Measurements from ENCODE around the gene IVD. TPM values are rescaled to one million over a fixed set of nuclear protein-coding genes. Genes with fewer than 3 reads are reported as not detected.

Gene IVD
- total RNA-seq, 1 experiment from 2014 or later, result 34.9 TPM

- no peak overlapping the region for H3K27ac ChIP-seq
- DNase-seq, result no peak
- H3K27me3 ChIP-seq, result no peaks in the 10 kb centered on the region
- no peak overlapping the region for H3K4me3 ChIP-seq
- H3K9me3 ChIP-seq (replicated peaks), result no peaks in the 10 kb centered on the region
- peaks cover 5% of the 10 kb centered on the region for H3K36me3 ChIP-seq
- peaks cover 17% of the 10 kb centered on the region for H3K4me1 ChIP-seq
Measured at GRCh38 chr15:40461958-40462357, 56.4 kb downstream of the IVD start.

GRCh38 chr15:40463279-40463678 lies 57.7 kb downstream of the IVD start:
- Histone ChIP-seq H3K36me3 (peaks cover 5% of the 10 kb centered on the region), H3K4me1 (peaks cover 17% of the 10 kb centered on the region), H3K9me3 (replicated peaks) (no peaks in the 10 kb centered on the region), H3K4me3 (no peak overlapping the region), H3K27ac (peak overlapping the region; percentile 53), H3K27me3 (no peaks in the 10 kb centered on the region)
- DNase-seq, result no peak

GRCh38 chr15:40463886-40464545 lies 58.4 kb downstream of the IVD start:
- H3K36me3 ChIP-seq, result peaks cover 5% of the 10 kb centered on the region

GRCh38 chr15:40464595-40465185 lies 59.1 kb downstream of the IVD start:
- H3K4me3 ChIP-seq, result no peak overlapping the region
- no peaks in the 10 kb centered on the region for H3K9me3 ChIP-seq (replicated peaks)
- peaks cover 20% of the 10 kb centered on the region for H3K4me1 ChIP-seq
- no peaks in the 10 kb centered on the region for H3K27me3 ChIP-seq
- no peak for DNase-seq
- H3K27ac ChIP-seq, result peak overlapping the region; percentile 53; the same call in 1 of the 2 replicates
- H3K36me3 ChIP-seq, result peaks cover 5% of the 10 kb centered on the region

More at GRCh38 chr15:40463886-40464545, 58.4 kb downstream of the IVD start:
- DNase-seq, result peak; percentile 84
- no peaks in the 10 kb centered on the region for H3K9me3 ChIP-seq (replicated peaks)
- H3K27ac ChIP-seq, result peak overlapping the region; percentile 53
- H3K4me1 ChIP-seq, result peaks cover 17% of the 10 kb centered on the region
- no peaks in the 10 kb centered on the region for H3K27me3 ChIP-seq
- H3K4me3 ChIP-seq, result no peak overlapping the region

- peaks cover 28% of the 10 kb centered on the region for H3K4me1 ChIP-seq
- H3K9me3 ChIP-seq (replicated peaks), result no peaks in the 10 kb centered on the region
- peaks cover 5% of the 10 kb centered on the region for H3K36me3 ChIP-seq
- H3K4me3 ChIP-seq, result no peak overlapping the region
- H3K27me3 ChIP-seq, result no peaks in the 10 kb centered on the region
- DNase-seq, result no peak
- no peak overlapping the region for H3K27ac ChIP-seq
Measured at GRCh38 chr15:40465939-40466338, 60.3 kb downstream of the IVD start.

GRCh38 chr15:40466426-40467260 lies 61.0 kb downstream of the IVD start:
- H3K27me3 ChIP-seq, result no peaks in the 10 kb centered on the region
- no peak overlapping the region for H3K4me3 ChIP-seq
- peaks cover 5% of the 10 kb centered on the region for H3K36me3 ChIP-seq
- no peak overlapping the region for H3K27ac ChIP-seq
- DNase-seq, result no peak
- H3K9me3 ChIP-seq (replicated peaks), result no peaks in the 10 kb centered on the region
- H3K4me1 ChIP-seq, result peaks cover 28% of the 10 kb centered on the region

- H3K9me3 ChIP-seq (replicated peaks), result no peaks in the 10 kb centered on the region
- H3K36me3 ChIP-seq, result peaks cover 5% of the 10 kb centered on the region
- H3K4me1 ChIP-seq, result peaks cover 33% of the 10 kb centered on the region
- H3K4me3 ChIP-seq, result no peak overlapping the region
- no peak for DNase-seq
- no peaks in the 10 kb centered on the region for H3K27me3 ChIP-seq
- H3K27ac ChIP-seq, result no peak overlapping the region
Measured at GRCh38 chr15:40467261-40467615, 61.6 kb downstream of the IVD start.

GRCh38 chr15:40468898-40469331 lies 63.3 kb downstream of the IVD start:
- H3K4me3 ChIP-seq, result no peak overlapping the region
- no peak for DNase-seq
- H3K27me3 ChIP-seq, result no peaks in the 10 kb centered on the region
- H3K36me3 ChIP-seq, result peaks cover 5% of the 10 kb centered on the region
- H3K9me3 ChIP-seq (replicated peaks), result no peaks in the 10 kb centered on the region
- H3K27ac ChIP-seq, result no peak overlapping the region
- H3K4me1 ChIP-seq, result peaks cover 26% of the 10 kb centered on the region

- DNase-seq, result no peak
- H3K36me3 ChIP-seq, result peaks cover 5% of the 10 kb centered on the region
- H3K27me3 ChIP-seq, result no peaks in the 10 kb centered on the region
- peak overlapping the region; percentile 100 for H3K4me3 ChIP-seq
- peak overlapping the region; percentile 65; the same call in 1 of the 2 replicates for H3K27ac ChIP-seq
- no peaks in the 10 kb centered on the region for H3K9me3 ChIP-seq (replicated peaks)
- H3K4me1 ChIP-seq, result peaks cover 17% of the 10 kb centered on the region
Measured at GRCh38 chr15:40469776-40470390, 64.3 kb downstream of the IVD start.

GRCh38 chr15:40470423-40471104 lies 65.0 kb downstream of the IVD start, which contains the start of gene CHST14:
Gene CHST14 (plus strand): TSS chr15:40470984. CDS start chr15:40471214, 230 bp downstream.
- peak; percentile 70 to 76 for DNase-seq
- Histone ChIP-seq H3K27me3 (no peaks in the 10 kb centered on the region), H3K4me3 (peak within 1 kb of the TSS; percentile 100), H3K4me1 (peaks cover 17% of the 10 kb centered on the region), H3K27ac (peak within 1 kb of the TSS; percentile 84), H3K9me3 (replicated peaks) (no peaks in the 10 kb centered on the region), H3K36me3 (peaks cover under 1% of the 10 kb centered on the region)

Other genes with a start within 250 kb of the IVD start
- 90.7 and 105 TPM in 2 replicates for gene BUB1B, start 244.7 kb upstream of the IVD start, total RNA-seq (2014; rRNA removed; shearing (Covaris generic))
- gene PAK6, start 166.7 kb upstream of the IVD start, total RNA-seq (2014; rRNA removed; shearing (Covaris generic)), result not detected in 2 replicates
- gene ANKRD63, start 122.7 kb upstream of the IVD start, total RNA-seq (2014; rRNA removed; shearing (Covaris generic)), result 0.12 and 0.35 TPM in 2 replicates
- 2.0 and 2.9 TPM in 2 replicates for gene PLCB2, start 97.9 kb upstream of the IVD start, total RNA-seq (2014; rRNA removed; shearing (Covaris generic))
- gene INAFM2, start 82.1 kb upstream of the IVD start, total RNA-seq (2014; rRNA removed; shearing (Covaris generic)), result 23.4 and 24.1 TPM in 2 replicates
- gene CCDC9B, start 64.9 kb upstream of the IVD start, total RNA-seq (2014; rRNA removed; shearing (Covaris generic)), result 2.4 and 3.2 TPM in 2 replicates
- not detected in 2 replicates for gene PHGR1, start 54.8 kb upstream of the IVD start, total RNA-seq (2014; rRNA removed; shearing (Covaris generic))
- gene DISP2, start 47.6 kb upstream of the IVD start, total RNA-seq (2014; rRNA removed; shearing (Covaris generic)), result 0.22 and 0.38 TPM in 2 replicates
- 92.2 and 93.9 TPM in 2 replicates for gene KNSTRN, start 23.1 kb upstream of the IVD start, total RNA-seq (2014; rRNA removed; shearing (Covaris generic))
- gene BAHD1, start 35.2 kb downstream of the IVD start, total RNA-seq (2014; rRNA removed; shearing (Covaris generic)), result 10.9 and 11.0 TPM in 2 replicates
- 36.7 and 39.4 TPM in 2 replicates for gene CHST14, start 65.2 kb downstream of the IVD start, total RNA-seq (2014; rRNA removed; shearing (Covaris generic))
- gene CCDC32, start 159.2 kb downstream of the IVD start, total RNA-seq (2014; rRNA removed; shearing (Covaris generic)), result 15.3 and 16.8 TPM in 2 replicates
- 17.0 and 19.0 TPM in 2 replicates for gene RPUSD2, start 163.5 kb downstream of the IVD start, total RNA-seq (2014; rRNA removed; shearing (Covaris generic))
- gene KNL1, start 188.5 kb downstream of the IVD start, total RNA-seq (2014; rRNA removed; shearing (Covaris generic)), result 93.7 and 100 TPM in 2 replicates

All from SJCRH30 (cell line).